GM21717 (cell line): Measurements from ENCODE around the gene GRAP2.
"Not testable (repeated sequence)": the region's sequence is repeated elsewhere in the genome, so short reads cannot be mapped to it uniquely, and the experiment has no call there.

Experiments
- ATAC-seq: cut with Tn5 transposase; IDR thresholded peaks from one replicate; pipeline ENCODE4 v1.9.1; 2021; ENCODE audit warnings: mild to moderate bottlenecking, moderate library complexity; ENCODE audit not compliant: unreplicated experiment

Gene GRAP2

DNA sequence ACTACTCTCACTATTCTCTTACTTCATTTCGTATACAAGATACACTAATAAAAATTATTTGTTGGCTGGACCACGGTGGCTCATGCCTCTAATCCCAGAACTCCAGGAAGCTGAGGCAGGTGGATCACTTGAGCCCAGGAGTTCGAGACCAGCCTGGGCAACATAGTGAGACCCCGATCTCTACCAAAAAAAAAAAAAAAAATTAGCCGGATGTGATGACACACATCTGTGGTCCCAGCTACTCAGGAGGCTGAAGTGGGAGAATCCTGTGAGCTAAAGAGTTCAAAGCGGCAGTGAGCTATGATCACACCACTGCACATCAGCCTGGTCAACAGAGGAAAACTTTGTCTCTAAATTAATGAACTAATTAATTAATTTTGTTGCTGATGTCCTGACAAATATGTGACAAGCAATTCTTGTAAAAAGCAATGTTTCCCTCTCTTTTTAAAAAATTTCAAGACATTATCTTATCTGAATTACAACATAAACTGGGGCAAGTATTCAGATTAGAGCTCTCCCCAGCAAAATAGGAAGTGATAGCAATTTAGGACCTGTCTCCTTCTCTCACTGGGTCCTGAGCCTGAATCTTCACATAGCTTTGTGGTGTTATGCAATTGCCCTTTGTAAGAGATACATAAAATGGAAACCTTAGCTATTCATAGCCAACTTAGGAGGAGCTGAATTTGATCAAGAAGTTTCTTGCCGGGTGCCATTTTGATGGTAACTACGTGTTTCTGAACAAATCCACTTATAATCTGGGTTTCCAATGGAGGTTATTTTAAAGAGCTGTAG, 41.8 kb downstream of the GRAP2 start:
- no peak for ATAC-seq

DNA sequence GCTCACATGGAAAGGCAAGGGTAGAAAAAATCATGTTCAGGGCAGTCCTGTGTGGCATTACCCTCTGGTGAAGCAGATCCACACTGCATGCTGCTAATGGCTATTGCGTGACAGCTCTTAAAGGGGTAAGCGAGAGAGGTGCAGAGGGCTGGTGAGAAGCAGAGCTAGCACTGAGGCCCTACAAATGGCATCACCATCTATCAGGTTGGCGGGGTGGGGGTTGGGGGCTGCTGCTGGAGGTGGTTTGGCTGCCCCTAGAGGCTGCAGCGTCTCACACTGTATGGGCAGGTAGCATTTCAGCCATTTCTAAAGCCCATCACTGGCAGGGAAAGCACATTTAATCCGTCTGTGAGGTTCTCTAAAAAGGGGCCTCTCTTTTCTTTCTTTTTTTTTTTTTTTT, 42.5 kb downstream of the GRAP2 start:
- ATAC-seq = no peak

GRCh38 chr22:39943953-39944872, 43.3 kb downstream of the GRAP2 start:
- ATAC-seq = no peak

GRCh38 chr22:39946126-39946502, 45.2 kb downstream of the GRAP2 start:
- ATAC-seq = no peak

GRCh38 chr22:39946503-39947219, 45.8 kb downstream of the GRAP2 start:
- ATAC-seq = no peak

DNA sequence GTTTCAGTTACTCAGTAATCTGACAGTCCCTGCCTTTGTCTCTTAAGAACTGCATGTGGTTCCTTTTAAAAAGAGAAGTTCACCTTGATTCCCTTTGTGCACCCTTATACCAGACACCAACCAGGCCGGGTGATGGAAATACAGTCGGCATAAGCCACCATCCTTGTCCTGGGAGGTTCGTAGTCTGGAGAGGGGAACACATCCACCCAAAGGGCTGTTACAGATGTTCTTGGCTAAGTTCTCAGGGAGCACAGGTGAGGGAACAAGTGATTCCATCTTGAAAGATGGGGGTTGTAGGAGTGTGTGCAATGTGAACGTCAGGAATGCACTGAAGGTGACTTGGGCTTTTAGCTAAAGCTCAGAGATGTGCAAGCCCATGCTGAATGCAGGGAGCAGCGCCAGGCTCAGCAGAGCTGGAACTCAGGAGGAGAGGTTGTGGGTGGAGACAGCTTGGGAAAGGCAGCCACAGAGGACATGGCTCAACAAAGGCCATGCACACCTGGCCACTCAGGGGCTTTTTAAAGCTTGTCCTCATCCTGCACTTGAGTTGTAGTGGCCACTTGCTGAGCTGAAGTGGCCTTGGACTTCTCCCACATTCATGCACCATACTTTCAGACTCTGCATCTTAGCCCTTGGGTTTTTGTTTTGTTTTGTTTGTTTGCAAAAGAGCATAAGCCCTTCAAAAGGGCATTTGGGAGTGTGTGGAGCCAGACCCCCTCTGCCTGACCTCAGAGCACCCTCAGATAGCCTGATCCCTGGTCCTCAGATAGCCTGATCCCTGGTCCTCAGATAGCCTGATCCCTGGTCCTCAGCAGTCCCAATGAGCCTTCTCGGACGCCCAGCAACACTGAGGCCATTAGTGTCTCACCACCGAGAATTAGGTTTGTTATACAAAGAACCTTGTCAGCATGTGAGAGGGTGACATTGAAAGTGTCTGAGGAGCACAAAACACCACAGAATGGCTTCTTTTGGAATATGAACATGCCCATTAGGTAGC, 46.6 kb downstream of the GRAP2 start:
- ATAC-seq = no peak

- ATAC-seq = no peak
Observed at GRCh38 chr22:39949964-39950737, 49.3 kb downstream of the GRAP2 start.

DNA sequence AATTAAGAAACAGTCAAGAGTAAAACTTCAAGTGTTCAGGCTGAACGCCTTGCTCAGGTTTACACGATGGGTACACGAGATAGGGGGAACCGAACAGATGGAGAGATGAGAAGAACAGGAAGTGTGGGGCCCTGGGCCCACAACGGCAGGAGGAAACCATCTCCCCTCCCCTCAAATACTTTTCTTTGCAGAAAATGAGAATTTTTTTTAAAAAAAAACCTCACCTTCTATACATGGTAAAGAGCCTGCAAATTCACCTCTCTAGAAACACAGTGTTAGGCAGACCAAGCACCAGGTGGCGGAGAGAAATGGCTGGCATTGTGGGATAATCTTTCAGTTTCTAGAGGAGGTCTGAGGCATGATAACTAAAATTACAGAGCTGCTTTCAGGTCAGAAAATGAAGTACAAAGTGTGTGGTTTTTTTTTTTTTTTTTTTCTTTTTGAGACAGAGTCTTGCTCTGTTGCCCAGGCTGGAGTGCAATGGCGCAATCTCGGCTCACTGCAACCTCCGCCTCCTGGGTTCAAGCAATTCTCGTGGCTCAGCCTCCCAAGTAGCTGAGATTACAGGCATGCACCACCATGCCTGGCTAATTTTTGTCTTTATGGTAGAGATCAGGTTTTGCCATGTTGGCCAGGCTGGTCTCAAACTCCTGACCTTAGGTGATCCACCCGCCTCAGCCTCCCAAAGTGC, 50.9 kb downstream of the GRAP2 start:
- not testable (repeated sequence) for ATAC-seq

- no peak for ATAC-seq
Observed at GRCh38 chr22:39952347-39952746, 51.5 kb downstream of the GRAP2 start.

GRCh38 chr22:39953101-39953500, 52.2 kb downstream of the GRAP2 start:
- no peak for ATAC-seq

DNA sequence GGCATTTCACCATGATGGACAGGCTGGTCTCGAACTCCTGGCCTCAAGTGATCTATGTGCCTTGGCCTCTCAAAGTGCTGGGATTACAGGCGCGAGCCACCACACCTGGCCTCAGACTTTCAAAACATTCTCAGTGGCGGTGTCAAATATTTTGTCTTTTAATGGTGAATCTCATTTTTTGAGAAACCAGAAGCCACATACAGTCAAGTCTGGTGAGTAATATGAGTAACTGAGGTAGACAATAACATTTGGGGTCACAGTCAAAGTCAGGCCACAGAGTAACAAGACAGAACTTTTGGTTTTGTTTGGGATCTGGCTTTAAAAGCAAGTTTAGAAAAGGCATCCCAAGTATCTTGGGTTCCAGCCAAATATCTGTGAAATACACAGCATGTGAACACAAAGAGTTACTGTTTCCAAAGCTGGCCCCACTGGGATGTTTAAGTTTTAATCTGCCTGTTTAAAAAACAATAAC, 53.7 kb downstream of the GRAP2 start:
- no peak for ATAC-seq

DNA sequence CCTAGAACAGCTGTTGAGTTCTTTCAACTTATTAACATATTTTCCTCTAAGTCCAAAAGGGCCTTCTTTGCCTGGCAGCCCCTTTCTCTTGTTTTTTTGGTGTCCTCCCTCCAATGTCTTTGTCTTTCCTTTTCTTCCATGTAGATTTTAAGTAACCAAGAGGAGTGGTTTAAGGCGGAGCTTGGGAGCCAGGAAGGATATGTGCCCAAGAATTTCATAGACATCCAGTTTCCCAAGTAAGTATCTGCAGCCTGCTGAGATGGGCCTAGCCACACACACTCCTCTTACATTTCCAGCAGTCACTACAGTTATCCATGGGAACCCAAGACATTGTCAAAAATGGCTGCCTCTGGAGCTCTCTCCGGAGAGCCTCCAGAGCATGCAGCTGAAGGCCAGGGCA, 54.8 kb downstream of the GRAP2 start:
- ATAC-seq = no peak

- no peak for ATAC-seq
Observed at GRCh38 chr22:39956932-39957664, 56.2 kb downstream of the GRAP2 start.

DNA sequence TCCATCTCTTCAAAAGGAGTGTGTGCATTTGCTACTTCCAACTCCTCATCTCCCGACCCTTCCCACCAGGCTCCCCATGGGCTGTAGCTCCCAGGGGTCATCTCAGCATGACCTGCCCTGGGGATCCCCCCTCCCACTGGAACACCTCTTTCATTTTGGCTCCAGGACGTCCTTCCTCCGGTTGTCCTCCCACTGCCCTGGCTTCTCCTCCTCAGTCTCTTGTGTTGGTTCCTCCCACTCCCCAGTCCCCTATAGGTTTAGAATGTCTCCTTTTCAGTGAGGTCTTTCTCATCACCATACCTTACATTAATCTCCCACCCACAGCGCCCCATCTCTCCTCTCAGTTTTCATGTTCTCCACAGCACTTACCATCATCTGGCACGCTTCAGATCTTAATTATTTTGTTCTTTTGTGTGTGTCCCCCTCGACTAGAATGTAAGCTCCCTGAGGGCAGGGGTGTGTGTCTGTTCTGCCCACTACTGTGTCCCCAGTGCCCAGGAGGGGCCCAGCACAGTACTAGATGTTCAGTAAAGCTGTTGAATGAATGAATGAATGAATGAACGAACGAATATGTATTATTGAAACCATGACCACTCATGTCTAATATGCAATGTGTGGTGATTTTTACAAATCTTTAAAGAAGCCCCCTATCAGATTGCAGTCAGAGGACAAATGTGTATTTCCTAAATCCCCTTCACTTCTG, 57.3 kb downstream of the GRAP2 start:
- no peak for ATAC-seq

DNA sequence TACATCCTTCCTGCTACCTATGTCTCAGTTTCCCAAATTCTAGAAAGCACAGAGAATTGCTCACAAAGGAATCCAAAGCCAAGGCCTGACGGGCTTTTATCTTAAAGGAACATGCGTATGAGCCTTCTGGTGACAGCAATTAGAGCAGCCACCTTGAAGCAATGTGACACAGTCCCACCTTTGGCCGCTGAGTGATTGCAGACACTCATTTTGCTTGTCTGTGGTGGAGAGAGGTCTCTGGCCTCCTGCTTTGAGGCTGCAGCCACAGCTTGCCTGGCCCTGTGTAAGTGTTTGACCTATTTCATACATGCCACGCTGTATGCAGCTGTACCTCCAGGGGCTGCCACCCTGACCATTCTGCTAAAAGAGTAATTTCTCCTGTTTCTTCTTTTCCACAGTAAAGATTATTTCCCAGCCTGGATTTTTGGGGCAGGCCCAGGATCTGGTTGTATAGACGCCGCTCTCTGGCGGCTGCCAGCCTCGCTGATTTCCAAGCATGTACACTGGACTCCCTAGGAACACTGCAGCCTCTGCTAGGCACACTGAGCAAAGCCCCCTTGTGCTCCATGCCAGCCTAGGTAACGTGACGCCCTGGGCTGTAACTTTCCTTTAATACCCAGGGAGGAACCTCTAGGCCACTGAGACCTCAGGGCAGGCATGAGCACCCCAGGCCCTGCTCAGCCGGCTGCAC, 58.2 kb downstream of the GRAP2 start:
- no peak for ATAC-seq

- ATAC-seq = no peak
Observed at GRCh38 chr22:39959640-39960447, 59.0 kb downstream of the GRAP2 start, which contains the start of gene TMA7B. Gene TMA7B, plus strand, starts transcription at chr22:39960397. Its CDS starts 3,978 bp downstream, at chr22:39964375.
